Cardiac muscle cell (in vitro differentiated cells and primary cell): Measurements from ENCODE around the gene NXPH1. TPM values are rescaled to one million over a fixed set of nuclear protein-coding genes. Genes with fewer than 3 reads are reported as not detected.

Experiments
- DNase-seq, 2 donors: peaks; one replicate each; pipeline versions ENCODE4 v3.0.0 to v3.0.0-alpha.2; 2010 to 2017; ENCODE audit warnings: low read depth in 1 of 2, low spot score in 1 of 2
- H3K27ac ChIP-seq: fragments of 200-600 bp; sonication (generic); 2 replicates; pipeline ENCODE4 v1.5.1; 2016
- H3K27me3 ChIP-seq: fragments of 200-600 bp; sonication (generic); 2 replicates; pipeline ENCODE4 v1.6.0; 2016; ENCODE audit warnings: control low read depth
- H3K36me3 ChIP-seq: fragments of 200-600 bp; sonication (generic); 2 replicates; pipeline ENCODE4 v1.5.1; 2016; ENCODE audit warnings: control low read depth
- H3K4me1 ChIP-seq: fragments of 200-600 bp; sonication (generic); 2 replicates; pipeline ENCODE4 v1.8.1; 2017; ENCODE audit warnings: low read depth, mild to moderate bottlenecking, mixed run types
- H3K4me3 ChIP-seq: fragments of 200-600 bp; sonication (generic); 2 replicates; pipeline ENCODE4 v1.5.1; 2016; ENCODE audit warnings: mild to moderate bottlenecking
- H3K9me3 ChIP-seq: fragments of 200-600 bp; sonication (generic); 2 replicates; pipeline ENCODE4 v1.5.1; 2017; ENCODE audit warnings: low read depth, mild to moderate bottlenecking, control low read depth
- CTCF ChIP-seq: IDR thresholded peaks from 2 replicates; pipeline ENCODE4 v1.5.1; 2012; ENCODE audit warnings: low read depth, mild to moderate bottlenecking, low read length
- polyA plus RNA-seq: library from polyadenylated mRNA; unstranded; fragments of >200 nt; fragmentation: Nextera tagmentation; extraction: Ambion mirVana; gene quantifications from 2 replicates; pipeline ENCODE4 v1.2.1, GENCODE V29; 2016
- total RNA-seq: library from RNA; depleted of rRNA; stranded (reverse); fragments of >200 nt; gene quantifications from 2 replicates; pipeline ENCODE4 v1.2.3, GENCODE V29; 2016

NXPH1 gene
- total and polyA plus RNA-seq, 2 experiments from 2014 or later = 0.95 to 1.7 TPM

- Histone ChIP-seq H3K36me3 (no peaks in the 10 kb centered on the region), H3K9me3 (no peaks in the 10 kb centered on the region), H3K4me3 (no peak overlapping the region), H3K4me1 (peaks cover 4% of the 10 kb centered on the region), H3K27me3 (no peaks in the 10 kb centered on the region), H3K27ac (no peak overlapping the region)
- no peak for TF ChIP-seq CTCF
- DNase-seq = no peak
Measured at GRCh38 chr7:8462309-8462708, 28.9 kb downstream of the NXPH1 start.

- Histone ChIP-seq H3K27ac (no peak overlapping the region), H3K36me3 (no peaks in the 10 kb centered on the region), H3K9me3 (no peaks in the 10 kb centered on the region), H3K4me3 (no peak overlapping the region), H3K4me1 (peaks cover 4% of the 10 kb centered on the region), H3K27me3 (no peaks in the 10 kb centered on the region)
- TF ChIP-seq CTCF = no peak
- no peak for DNase-seq
Measured at GRCh38 chr7:8465338-8465737, 31.9 kb downstream of the NXPH1 start.

- Histone ChIP-seq H3K9me3 (no peaks in the 10 kb centered on the region), H3K4me1 (peaks cover 11% of the 10 kb centered on the region), H3K27ac (no peak overlapping the region), H3K4me3 (no peak overlapping the region), H3K36me3 (no peaks in the 10 kb centered on the region), H3K27me3 (no peaks in the 10 kb centered on the region)
- no peak for DNase-seq
- TF ChIP-seq CTCF = no peak
Measured at GRCh38 chr7:8480527-8480926, 47.1 kb downstream of the NXPH1 start.

- TF ChIP-seq CTCF = no peak
- H3K27ac ChIP-seq = no peak overlapping the region
- H3K27me3 ChIP-seq = no peaks in the 10 kb centered on the region
- H3K4me1 ChIP-seq = peaks cover 6% of the 10 kb centered on the region
- no peak overlapping the region for H3K4me3 ChIP-seq
- no peak for DNase-seq
- H3K9me3 ChIP-seq = no peaks in the 10 kb centered on the region
- H3K36me3 ChIP-seq = no peaks in the 10 kb centered on the region
Measured at GRCh38 chr7:8481096-8481495, 47.7 kb downstream of the NXPH1 start.

GRCh38 chr7:8481752-8482446 is 48.5 kb downstream of the NXPH1 start:
- H3K36me3 ChIP-seq = no peaks in the 10 kb centered on the region
- peak in 1 of 2 donors; percentile 6 for DNase-seq
- no peaks in the 10 kb centered on the region for H3K9me3 ChIP-seq
- no peak overlapping the region for H3K4me3 ChIP-seq
- TF ChIP-seq CTCF = no peak
- H3K27me3 ChIP-seq = no peaks in the 10 kb centered on the region
- no peaks in the 10 kb centered on the region for H3K4me1 ChIP-seq
- H3K27ac ChIP-seq = peak overlapping the region; percentile 45
